G401.6 (cell line): ENCODE data around the gene BCAS3.

Experiments used
- FAIRE-seq: peaks from 2 replicates; lab custom pipeline; 2012; peaks lifted over from hg19 to GRCh38; lab: Jason Lieb, UNC

Gene BCAS3

GRCh38 chr17:61260071-61260797, 582.6 kb downstream of the BCAS3 start:
- no peak for FAIRE-seq

- no peak for FAIRE-seq
Measured at GRCh38 chr17:61261001-61261637, 583.5 kb downstream of the BCAS3 start.

GRCh38 chr17:61265397-61265796, 587.7 kb downstream of the BCAS3 start:
- no peak for FAIRE-seq

GRCh38 chr17:61267847-61268246, 590.2 kb downstream of the BCAS3 start:
- FAIRE-seq: no peak

- FAIRE-seq: no peak
Measured at GRCh38 chr17:61275395-61275794, 597.7 kb downstream of the BCAS3 start.

- FAIRE-seq: no peak
Measured at GRCh38 chr17:61276806-61277205, 599.2 kb downstream of the BCAS3 start.

- no peak for FAIRE-seq
Measured at GRCh38 chr17:61279476-61280145, 602.0 kb downstream of the BCAS3 start.

- FAIRE-seq: no peak
Measured at GRCh38 chr17:61280338-61280737, 602.7 kb downstream of the BCAS3 start.

- FAIRE-seq: no peak
Measured at GRCh38 chr17:61280851-61281250, 603.2 kb downstream of the BCAS3 start.

- FAIRE-seq: no peak
Measured at GRCh38 chr17:61282377-61282776, 604.7 kb downstream of the BCAS3 start.

- FAIRE-seq: no peak
Measured at GRCh38 chr17:61283043-61283442, 605.4 kb downstream of the BCAS3 start.

- no peak for FAIRE-seq
Measured at GRCh38 chr17:61284174-61284573, 606.5 kb downstream of the BCAS3 start.

- no peak for FAIRE-seq
Measured at GRCh38 chr17:61284746-61285145, 607.1 kb downstream of the BCAS3 start.

GRCh38 chr17:61285526-61286320, 608.1 kb downstream of the BCAS3 start:
- no peak for FAIRE-seq

- FAIRE-seq: no peak
Measured at GRCh38 chr17:61286449-61286848, 608.8 kb downstream of the BCAS3 start.

- FAIRE-seq: no peak
Measured at GRCh38 chr17:61289408-61290385, 612.0 kb downstream of the BCAS3 start.

GRCh38 chr17:61291451-61292285, 614.0 kb downstream of the BCAS3 start:
- FAIRE-seq: no peak

- FAIRE-seq: no peak
Measured at GRCh38 chr17:61294286-61294685, 616.6 kb downstream of the BCAS3 start.

GRCh38 chr17:61294777-61295176, 617.1 kb downstream of the BCAS3 start:
- FAIRE-seq: no peak

- no peak for FAIRE-seq
Measured at GRCh38 chr17:61296058-61296457, 618.4 kb downstream of the BCAS3 start.
